Fibroblast of lung (primary cell): Measurements from ENCODE around the gene MAML3. TPM values are rescaled to one million over a fixed set of nuclear protein-coding genes. Genes with fewer than 3 reads are reported as not detected.

Source experiments
- DNase-seq, 2 donors: peaks; one replicate each; pipeline versions ENCODE4 v3.0.0 to v3.0.0-alpha.2; 2010; ENCODE audit warnings: low read depth in 2 of 2
- H2AFZ ChIP-seq: 2 replicates; pipeline ENCODE4 v1.5.1; 2012; ENCODE audit warnings: low read length, control low read depth, inconsistent platforms
- H3K27ac ChIP-seq: 2 replicates; pipeline ENCODE4 v1.5.1; 2011; ENCODE audit warnings: low read length, control low read depth; ENCODE audit not compliant: insufficient read depth
- H3K27me3 ChIP-seq: 2 replicates; pipeline ENCODE4 v1.5.1; 2011; ENCODE audit warnings: mild to moderate bottlenecking, low read length; ENCODE audit not compliant: control insufficient read depth, insufficient read depth
- H3K36me3 ChIP-seq: 2 replicates; pipeline ENCODE4 v1.5.1; 2011; ENCODE audit warnings: low read length; ENCODE audit not compliant: control insufficient read depth, insufficient read depth
- H3K4me1 ChIP-seq: 2 replicates; pipeline ENCODE4 v1.5.1; 2011; ENCODE audit warnings: low read length; ENCODE audit not compliant: control insufficient read depth, insufficient read depth; ENCODE audit errors: extremely low read depth
- H3K4me2 ChIP-seq: 2 replicates; pipeline ENCODE4 v1.5.1; 2011; ENCODE audit warnings: low read length, control low read depth; ENCODE audit not compliant: insufficient read depth; ENCODE audit errors: extremely low read depth
- H3K4me3 ChIP-seq, 4 experiments: fragments of 200-600 bp in 1 of 4; sonication (generic) in 1 of 4; replicated peaks in 1 of 4; 2 replicates each; pipeline ENCODE4 v1.5.1; 2011 to 2016; ENCODE audit warnings: low read length in 4 of 4, low read depth in 3 of 4, mild to moderate bottlenecking in 3 of 4, control low read depth in 2 of 4, inconsistent platforms in 1 of 4, mixed read lengths in 1 of 4; ENCODE audit not compliant: insufficient read depth in 1 of 4; ENCODE audit errors: control extremely low read depth in 1 of 4
- H3K79me2 ChIP-seq: 2 replicates; pipeline ENCODE4 v1.5.1; 2012; ENCODE audit warnings: mild to moderate bottlenecking, low read length, inconsistent platforms; ENCODE audit not compliant: control insufficient read depth, insufficient read depth
- H3K9ac ChIP-seq: 2 replicates; pipeline ENCODE4 v1.5.1; 2011; ENCODE audit warnings: mild to moderate bottlenecking, low read length, control low read depth; ENCODE audit not compliant: insufficient read depth
- H3K9me3 ChIP-seq: 2 replicates; pipeline ENCODE4 v1.5.1; 2012; ENCODE audit warnings: low read depth, low read length; ENCODE audit not compliant: control insufficient read depth, insufficient read depth
- H4K20me1 ChIP-seq: 2 replicates; pipeline ENCODE4 v1.5.1; 2011; ENCODE audit warnings: low read length; ENCODE audit not compliant: control insufficient read depth, insufficient read depth; ENCODE audit errors: extremely low read depth
- EZH2 ChIP-seq: IDR thresholded peaks from 2 replicates; pipeline ENCODE4 v1.5.1; 2012; ENCODE audit warnings: low read length, control low read depth, mild to moderate bottlenecking; ENCODE audit errors: missing control alignments
- polyA plus RNA-seq, 2 donors: library from polyadenylated mRNA; depleted of rRNA in 1 of 2; stranded (reverse) in 1 of 2; unstranded in 1 of 2; fragments of >200 nt; gene quantifications; 2 replicates each; pipeline ENCODE4 v1.2.1, GENCODE V29; 2011 to 2012; ENCODE audit warnings: missing spikeins in 1 of 2
- total RNA-seq: library from RNA; depleted of rRNA; stranded (reverse); fragments of >200 nt; gene quantifications from 2 replicates; pipeline ENCODE4 v1.2.1, GENCODE V29; 2014
- TF ChIP-seq, protein P1 (sequence below), 2 donors: IDR thresholded peaks in 1 of 2; conservative IDR thresholded peaks in 1 of 2; 1 replicate in 1 of 2; 2 replicates in 1 of 2; pipeline ENCODE4 v1.5.1; 2011 to 2012; ENCODE audit warnings: low read length in 2 of 2, control low read depth in 1 of 2, inconsistent platforms in 1 of 2, low read depth in 1 of 2, mild to moderate bottlenecking in 1 of 2

Gene MAML3
- total and polyA plus RNA-seq, 2 donors (not counting 1 experiment from before 2014, with no cell fraction given): 2.0 to 2.8 TPM

DNA sequence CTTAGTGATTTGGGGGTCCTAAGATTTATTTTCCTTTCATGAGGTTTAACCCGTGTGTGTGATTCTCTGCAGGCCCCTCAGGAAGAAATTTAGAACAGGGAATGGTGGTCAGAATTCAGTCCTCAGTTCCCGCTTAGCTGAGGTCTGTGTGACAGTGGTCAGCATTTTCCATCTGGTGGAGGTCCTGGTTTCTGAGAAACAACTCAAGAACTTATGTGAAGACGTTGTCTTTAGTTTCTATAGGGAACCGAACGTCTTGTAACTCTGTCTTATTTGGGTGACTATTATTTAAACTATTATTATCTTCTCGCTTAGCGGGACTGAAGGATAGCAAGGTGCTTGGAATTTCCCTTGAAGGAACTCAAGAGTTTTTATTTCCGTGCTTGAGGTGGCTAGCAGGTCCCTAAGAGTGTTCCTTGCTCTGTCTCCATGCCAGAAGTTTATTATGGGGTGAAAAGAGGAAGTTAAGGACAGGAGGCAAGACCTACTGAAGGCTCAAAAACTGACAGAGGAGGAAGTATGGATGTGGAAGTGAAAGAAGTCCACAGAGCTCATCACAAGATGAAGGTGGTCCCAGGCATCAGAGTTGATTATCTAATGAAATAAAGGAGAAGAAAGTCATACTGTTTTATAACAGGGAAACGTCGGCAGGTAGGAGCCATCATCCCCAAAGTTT is 479.0 kb downstream of the MAML3 start:
- Histone ChIP-seq H4K20me1 (no peaks in the 10 kb centered on the region), H3K9me3 (no peaks in the 10 kb centered on the region), H3K9ac (no peak overlapping the region), H3K27me3 (peaks cover 2% of the 10 kb centered on the region), H3K27ac (no peak overlapping the region), H3K79me2 (no peaks in the 10 kb centered on the region), H3K4me3 (no peak overlapping the region), H3K4me2 (no peak overlapping the region), H3K36me3 (no peaks in the 10 kb centered on the region), H3K4me1 (no peaks in the 10 kb centered on the region), H2AFZ (no peak overlapping the region)
- TF ChIP-seq EZH2: no peak
- TF ChIP-seq, protein P1, sequence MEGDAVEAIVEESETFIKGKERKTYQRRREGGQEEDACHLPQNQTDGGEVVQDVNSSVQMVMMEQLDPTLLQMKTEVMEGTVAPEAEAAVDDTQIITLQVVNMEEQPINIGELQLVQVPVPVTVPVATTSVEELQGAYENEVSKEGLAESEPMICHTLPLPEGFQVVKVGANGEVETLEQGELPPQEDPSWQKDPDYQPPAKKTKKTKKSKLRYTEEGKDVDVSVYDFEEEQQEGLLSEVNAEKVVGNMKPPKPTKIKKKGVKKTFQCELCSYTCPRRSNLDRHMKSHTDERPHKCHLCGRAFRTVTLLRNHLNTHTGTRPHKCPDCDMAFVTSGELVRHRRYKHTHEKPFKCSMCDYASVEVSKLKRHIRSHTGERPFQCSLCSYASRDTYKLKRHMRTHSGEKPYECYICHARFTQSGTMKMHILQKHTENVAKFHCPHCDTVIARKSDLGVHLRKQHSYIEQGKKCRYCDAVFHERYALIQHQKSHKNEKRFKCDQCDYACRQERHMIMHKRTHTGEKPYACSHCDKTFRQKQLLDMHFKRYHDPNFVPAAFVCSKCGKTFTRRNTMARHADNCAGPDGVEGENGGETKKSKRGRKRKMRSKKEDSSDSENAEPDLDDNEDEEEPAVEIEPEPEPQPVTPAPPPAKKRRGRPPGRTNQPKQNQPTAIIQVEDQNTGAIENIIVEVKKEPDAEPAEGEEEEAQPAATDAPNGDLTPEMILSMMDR (conservative IDR thresholded peaks at IDR 0.05 in 1 of 2, IDR thresholded peaks at IDR 0.05 in 1 of 2; ENCODE audit: low read depth in 1 of 2, low read length in 2 of 2): no peak
- no peak for DNase-seq

DNA sequence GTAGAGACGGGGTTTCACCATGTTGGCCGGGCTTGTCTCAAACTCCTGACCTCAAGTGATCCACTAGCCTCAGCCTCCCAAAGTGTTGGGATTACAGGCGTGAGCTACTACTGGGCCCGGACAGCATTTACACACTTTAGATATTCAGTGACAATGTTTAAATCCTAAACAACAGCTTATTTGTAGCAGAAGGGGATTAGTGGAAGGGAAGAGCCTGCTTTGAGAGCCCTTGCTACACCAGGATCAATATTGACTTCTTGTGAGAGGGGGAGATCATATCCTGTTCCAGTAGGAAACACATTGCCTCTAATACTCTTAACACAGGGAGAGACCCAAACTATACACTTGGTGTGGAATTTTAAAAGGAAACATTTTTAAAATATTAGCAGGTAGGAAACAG is 481.3 kb downstream of the MAML3 start:
- no peak overlapping the region for H2AFZ ChIP-seq
- H3K36me3 ChIP-seq: no peaks in the 10 kb centered on the region

DNA sequence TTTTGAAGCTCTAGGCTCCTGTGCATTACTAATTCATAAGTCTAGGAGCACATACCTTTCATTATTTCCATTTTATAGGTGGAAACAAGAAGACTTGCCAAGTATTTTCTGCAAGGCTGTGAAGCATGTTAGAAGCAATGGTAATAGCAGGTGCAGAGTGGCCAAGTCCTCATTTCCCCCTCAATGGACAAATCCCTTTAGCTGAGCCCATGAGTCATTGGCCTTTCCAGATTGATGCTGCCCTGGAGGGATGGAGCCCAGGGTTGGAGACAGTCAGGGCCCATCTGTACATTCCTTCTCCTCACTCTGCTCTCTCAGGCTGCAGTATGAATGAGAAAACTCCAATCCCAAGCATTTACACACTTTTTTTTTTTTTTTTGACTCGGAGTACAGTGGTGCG is 481.8 kb downstream of the MAML3 start:
- Histone ChIP-seq H3K27ac (no peak overlapping the region), H2AFZ (no peak overlapping the region), H3K9me3 (no peaks in the 10 kb centered on the region), H4K20me1 (no peaks in the 10 kb centered on the region), H3K4me3 (no peak overlapping the region), H3K36me3 (no peaks in the 10 kb centered on the region), H3K9ac (no peak overlapping the region), H3K79me2 (no peaks in the 10 kb centered on the region), H3K4me1 (no peaks in the 10 kb centered on the region), H3K27me3 (peaks cover 2% of the 10 kb centered on the region), H3K4me2 (no peak overlapping the region)
- TF ChIP-seq, protein P1 (conservative IDR thresholded peaks at IDR 0.05 in 1 of 2, IDR thresholded peaks at IDR 0.05 in 1 of 2; ENCODE audit: low read depth in 1 of 2, low read length in 2 of 2): no peak
- TF ChIP-seq EZH2: no peak
- DNase-seq: no peak

More for the DNA sequence above, 481.3 kb downstream of the MAML3 start:
- H4K20me1 ChIP-seq: no peaks in the 10 kb centered on the region
- DNase-seq: no peak
- H3K9me3 ChIP-seq: no peaks in the 10 kb centered on the region
- no peak overlapping the region for H3K27ac ChIP-seq
- no peak overlapping the region for H3K4me3 ChIP-seq
- TF ChIP-seq EZH2: no peak
- TF ChIP-seq, protein P1 (conservative IDR thresholded peaks at IDR 0.05 in 1 of 2, IDR thresholded peaks at IDR 0.05 in 1 of 2; ENCODE audit: low read depth in 1 of 2, low read length in 2 of 2): no peak
- no peak overlapping the region for H3K4me2 ChIP-seq
- H3K27me3 ChIP-seq: peaks cover 2% of the 10 kb centered on the region
- H3K9ac ChIP-seq: no peak overlapping the region
- H3K79me2 ChIP-seq: no peaks in the 10 kb centered on the region
- no peaks in the 10 kb centered on the region for H3K4me1 ChIP-seq
